T-helper 2 cell treated with Interferon-gamma antibody and Interleukin-4, amounts not matched to agents 100 ng/mL and 5 ng/mL, for 36 hours (primary cell): ENCODE results near the gene FOXN3. TPM values are rescaled to one million over a fixed set of nuclear protein-coding genes. Genes with fewer than 3 reads are reported as not detected.

Experiments
- intact Hi-C: fragments of 100-400 bp; cut with micrococcal nuclease; formaldehyde crosslinking; loops from one replicate; pipeline ENCODE4 v1.15.1; 2023
- total RNA-seq: library from RNA; stranded (reverse); gene quantifications from 2 replicates; pipeline ENCODE4 v1.2.3, GENCODE V29; 2022

The FOXN3 gene, protein sequence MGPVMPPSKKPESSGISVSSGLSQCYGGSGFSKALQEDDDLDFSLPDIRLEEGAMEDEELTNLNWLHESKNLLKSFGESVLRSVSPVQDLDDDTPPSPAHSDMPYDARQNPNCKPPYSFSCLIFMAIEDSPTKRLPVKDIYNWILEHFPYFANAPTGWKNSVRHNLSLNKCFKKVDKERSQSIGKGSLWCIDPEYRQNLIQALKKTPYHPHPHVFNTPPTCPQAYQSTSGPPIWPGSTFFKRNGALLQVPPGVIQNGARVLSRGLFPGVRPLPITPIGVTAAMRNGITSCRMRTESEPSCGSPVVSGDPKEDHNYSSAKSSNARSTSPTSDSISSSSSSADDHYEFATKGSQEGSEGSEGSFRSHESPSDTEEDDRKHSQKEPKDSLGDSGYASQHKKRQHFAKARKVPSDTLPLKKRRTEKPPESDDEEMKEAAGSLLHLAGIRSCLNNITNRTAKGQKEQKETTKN
- total RNA-seq: 109 and 111 TPM in 2 replicates

- intact Hi-C loops: loop anchor here (1.0 to 5.0 kb wide), 8 partner anchors 52 to 538 kb away; partner anchors contain the start of gene TDP1
These were observed at the start of gene FOXN3 for GRCh38 chr14:89417091-89417464. Gene FOXN3 (minus strand): TSS chr14:89417233. CDS start chr14:89412476, 4,757 bp downstream.

DNA sequence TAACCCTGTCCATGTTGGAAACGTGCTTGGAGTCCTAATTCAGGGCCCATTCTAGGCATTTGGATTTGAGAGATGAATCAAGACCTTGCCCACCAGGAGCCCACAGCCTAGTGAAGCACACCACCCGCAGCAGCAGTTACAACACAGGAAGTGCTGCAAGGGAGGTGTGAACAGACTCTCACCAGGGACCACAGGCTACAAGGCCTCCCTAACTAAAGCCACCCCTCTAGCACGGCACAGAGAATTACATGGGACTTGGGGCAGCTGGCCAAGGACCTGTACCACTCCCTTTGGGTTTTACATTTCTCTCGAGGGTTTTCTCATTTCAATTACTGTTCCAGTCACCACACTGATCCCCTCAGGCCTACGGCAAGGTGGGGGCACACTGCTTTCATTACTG lies 49.5 kb upstream of the FOXN3 start:
- intact Hi-C loops: no loop called here

GRCh38 chr14:89465876-89466275 lies 48.8 kb upstream of the FOXN3 start:
- intact Hi-C loops: no loop called here

- intact Hi-C loops: no loop called here
These were observed 44.2 kb upstream of the FOXN3 start for GRCh38 chr14:89461256-89461655.

GRCh38 chr14:89458713-89459420 lies 41.8 kb upstream of the FOXN3 start:
- intact Hi-C loops: no loop called here

GRCh38 chr14:89457007-89457406 lies 40.0 kb upstream of the FOXN3 start:
- intact Hi-C loops: no loop called here

- intact Hi-C loops: no loop called here
These were observed 38.4 kb upstream of the FOXN3 start for GRCh38 chr14:89455412-89455811.

- intact Hi-C loops: no loop called here
These were observed 38.0 kb upstream of the FOXN3 start for GRCh38 chr14:89454996-89455395.

GRCh38 chr14:89452281-89452680 lies 35.2 kb upstream of the FOXN3 start:
- intact Hi-C loops: no loop called here

- intact Hi-C loops: no loop called here
These were observed 34.2 kb upstream of the FOXN3 start for GRCh38 chr14:89451229-89451628.

GRCh38 chr14:89447182-89447944 lies 30.3 kb upstream of the FOXN3 start:
- intact Hi-C loops: no loop called here

DNA sequence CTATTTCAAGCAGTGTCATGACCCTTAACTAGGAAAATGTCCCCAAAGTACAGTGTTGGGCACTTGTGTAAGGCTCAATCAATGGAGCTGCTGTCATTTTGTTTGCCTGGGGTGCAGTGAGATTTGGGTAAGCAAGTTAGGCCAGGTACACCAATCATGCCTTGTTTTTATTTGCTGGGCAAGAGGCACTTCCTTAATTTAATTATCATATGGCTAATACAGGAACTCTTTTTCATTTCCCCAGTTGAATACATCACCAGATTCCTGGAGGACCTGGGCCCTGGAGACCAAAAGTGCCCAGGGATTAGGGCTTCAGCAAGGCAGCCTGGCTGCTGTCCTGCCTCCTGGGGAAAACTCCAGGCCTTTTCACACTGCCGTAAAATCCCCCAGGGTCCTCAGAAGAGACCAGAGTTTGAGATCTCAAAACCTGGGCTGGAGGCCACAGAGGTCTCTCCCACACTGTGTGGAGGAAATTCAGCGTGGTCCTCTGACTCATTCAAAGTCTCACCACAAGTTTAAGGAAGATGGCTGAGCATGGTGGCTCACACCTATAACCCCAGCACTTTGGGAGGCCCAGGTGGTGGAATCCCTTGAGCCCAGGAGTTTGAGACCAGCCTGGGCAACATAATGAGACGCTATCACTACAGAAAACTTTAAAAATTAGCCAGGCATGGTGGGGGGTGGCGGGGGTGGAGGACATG lies 28.4 kb upstream of the FOXN3 start:
- intact Hi-C loops: loop anchor here (2.0 kb wide), 1 partner anchor 15 kb away; no protein-coding TSS in a partner anchor

DNA sequence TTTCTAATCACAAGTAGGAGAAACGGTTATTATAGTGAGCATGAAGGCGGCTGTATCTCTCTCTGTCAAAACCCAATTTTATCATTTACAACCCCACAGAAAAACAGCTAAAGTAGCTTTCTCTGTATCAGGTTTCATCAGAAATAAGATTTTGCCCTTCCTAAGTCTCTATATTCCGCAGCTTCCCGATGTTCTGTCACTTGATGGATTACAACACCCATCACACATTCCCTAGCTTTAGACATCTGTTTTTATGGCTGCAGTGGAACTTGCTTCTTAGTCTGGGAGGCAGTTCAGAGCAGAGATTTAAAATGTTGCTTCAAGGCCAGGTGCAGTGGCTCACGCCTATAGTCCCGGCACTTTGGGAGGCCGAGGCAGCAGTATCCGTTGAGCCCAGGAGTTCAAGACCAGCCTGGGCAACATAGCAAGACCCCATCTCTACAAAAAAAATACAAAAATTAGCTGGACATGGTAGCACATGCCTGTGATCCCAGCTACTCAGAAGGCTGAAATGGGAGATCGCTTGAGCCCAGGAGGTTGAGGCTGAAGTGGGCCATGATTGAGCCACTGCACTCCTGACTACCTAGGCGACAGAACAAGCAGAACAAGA lies 27.6 kb upstream of the FOXN3 start:
- intact Hi-C loops: loop anchor here (2.0 kb wide), 1 partner anchor 14 kb away; no protein-coding TSS in a partner anchor

- intact Hi-C loops: loop anchor here (2.0 kb wide), 1 partner anchor 13 kb away; no protein-coding TSS in a partner anchor
These were observed 27.0 kb upstream of the FOXN3 start for GRCh38 chr14:89444044-89444443.

DNA sequence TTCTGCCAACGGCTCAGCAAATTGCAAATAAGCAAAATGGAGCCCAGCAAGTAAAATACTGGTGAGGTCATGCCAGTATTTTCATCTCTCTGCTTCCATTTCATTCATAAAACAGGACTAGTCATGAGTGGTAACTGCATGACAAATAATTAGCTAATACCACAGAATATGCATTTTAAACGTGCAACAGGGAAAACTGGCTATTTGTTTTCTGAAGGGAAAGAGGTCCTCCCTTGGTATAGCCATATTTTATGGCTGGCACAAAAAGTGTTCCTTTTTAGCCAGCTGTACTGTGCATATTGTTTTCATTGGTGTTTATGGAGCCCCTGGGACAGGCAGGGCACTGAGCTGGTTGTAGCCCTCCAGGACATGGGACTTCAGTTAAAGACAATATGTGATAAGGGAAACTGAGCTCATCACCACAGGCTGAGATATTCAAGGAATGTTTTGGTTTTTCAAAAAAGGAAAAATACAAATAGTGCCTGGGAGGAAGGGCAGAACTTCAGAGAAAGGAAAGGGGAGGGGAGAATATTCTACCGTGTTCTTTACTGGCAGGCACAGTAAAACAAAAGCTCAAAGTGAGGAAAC lies 26.1 kb upstream of the FOXN3 start:
- intact Hi-C loops: no loop called here

GRCh38 chr14:89442280-89442679 lies 25.2 kb upstream of the FOXN3 start:
- intact Hi-C loops: no loop called here

GRCh38 chr14:89440986-89441909 lies 24.2 kb upstream of the FOXN3 start:
- intact Hi-C loops: no loop called here

DNA sequence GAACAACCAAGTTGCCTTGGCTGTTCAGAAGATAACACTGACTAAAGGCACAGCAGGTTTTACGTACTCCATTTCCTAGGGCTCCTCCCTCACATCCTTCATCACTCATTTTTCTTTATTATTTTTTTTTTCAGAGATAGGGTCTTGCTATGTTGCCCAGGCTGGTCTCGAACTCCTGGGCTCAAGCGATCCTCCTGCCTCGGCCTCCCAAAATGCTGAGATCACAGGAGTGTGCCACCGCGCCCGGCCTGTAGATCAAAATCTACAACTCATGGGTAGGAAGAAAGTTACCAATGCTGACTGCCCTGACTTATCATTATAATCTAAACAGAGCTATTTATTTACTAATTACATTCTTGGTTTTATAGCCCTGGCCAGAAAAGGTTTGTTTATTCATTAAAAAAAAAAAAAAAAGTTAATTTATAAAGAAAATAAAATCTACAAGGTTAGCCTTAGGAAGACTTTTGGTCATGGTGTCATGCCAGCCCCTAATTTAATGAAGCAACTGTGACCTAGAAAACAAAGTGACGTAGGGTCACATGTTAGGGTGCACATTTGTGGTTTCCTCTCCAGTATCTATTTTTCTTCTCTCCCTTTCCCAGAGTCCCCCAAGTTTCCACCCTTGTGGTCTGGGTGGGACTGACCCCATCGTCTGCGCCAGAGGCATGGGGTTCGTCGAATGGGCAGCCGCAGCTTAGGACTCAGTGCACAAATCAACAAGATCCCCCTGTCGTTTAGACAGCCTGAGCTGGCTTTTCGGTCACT lies 19.0 kb upstream of the FOXN3 start:
- intact Hi-C loops: no loop called here
